ENCODE data around the gene BIRC2.
A peak's percentile ranks its signal among the peaks of the same experiment; 100 is the strongest.
"Not testable (repeated sequence)": the region's sequence is repeated elsewhere in the genome, so short reads cannot be mapped to it uniquely, and the experiment has no call there.

BIRC2 gene

DNA sequence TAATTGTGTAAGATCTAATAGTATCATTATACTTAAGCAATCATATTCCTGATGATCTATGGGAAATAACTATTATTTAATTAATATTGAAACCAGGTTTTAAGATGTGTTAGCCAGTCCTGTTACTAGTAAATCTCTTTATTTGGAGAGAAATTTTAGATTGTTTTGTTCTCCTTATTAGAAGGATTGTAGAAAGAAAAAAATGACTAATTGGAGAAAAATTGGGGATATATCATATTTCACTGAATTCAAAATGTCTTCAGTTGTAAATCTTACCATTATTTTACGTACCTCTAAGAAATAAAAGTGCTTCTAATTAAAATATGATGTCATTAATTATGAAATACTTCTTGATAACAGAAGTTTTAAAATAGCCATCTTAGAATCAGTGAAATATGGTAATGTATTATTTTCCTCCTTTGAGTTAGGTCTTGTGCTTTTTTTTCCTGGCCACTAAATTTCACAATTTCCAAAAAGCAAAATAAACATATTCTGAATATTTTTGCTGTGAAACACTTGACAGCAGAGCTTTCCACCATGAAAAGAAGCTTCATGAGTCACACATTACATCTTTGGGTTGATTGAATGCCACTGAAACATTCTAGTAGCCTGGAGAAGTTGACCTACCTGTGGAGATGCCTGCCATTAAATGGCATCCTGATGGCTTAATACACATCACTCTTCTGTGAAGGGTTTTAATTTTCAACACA, 23.3 kb upstream of the BIRC2 start:
- DNase-seq (ENCODE audit: low read depth) = no peak

DNA sequence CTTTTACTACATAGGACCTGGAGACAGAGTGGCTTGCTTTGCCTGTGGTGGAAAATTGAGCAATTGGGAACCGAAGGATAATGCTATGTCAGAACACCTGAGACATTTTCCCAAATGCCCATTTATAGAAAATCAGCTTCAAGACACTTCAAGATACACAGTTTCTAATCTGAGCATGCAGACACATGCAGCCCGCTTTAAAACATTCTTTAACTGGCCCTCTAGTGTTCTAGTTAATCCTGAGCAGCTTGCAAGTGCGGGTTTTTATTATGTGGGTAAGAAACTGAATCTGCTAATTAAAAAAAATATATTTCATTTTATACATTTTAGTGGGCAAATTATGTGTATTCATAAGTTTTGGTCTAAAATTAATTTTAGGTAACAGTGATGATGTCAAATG, 21.9 kb upstream of the BIRC2 start:
- DNase-seq (ENCODE audit: low read depth) = no peak

DNA sequence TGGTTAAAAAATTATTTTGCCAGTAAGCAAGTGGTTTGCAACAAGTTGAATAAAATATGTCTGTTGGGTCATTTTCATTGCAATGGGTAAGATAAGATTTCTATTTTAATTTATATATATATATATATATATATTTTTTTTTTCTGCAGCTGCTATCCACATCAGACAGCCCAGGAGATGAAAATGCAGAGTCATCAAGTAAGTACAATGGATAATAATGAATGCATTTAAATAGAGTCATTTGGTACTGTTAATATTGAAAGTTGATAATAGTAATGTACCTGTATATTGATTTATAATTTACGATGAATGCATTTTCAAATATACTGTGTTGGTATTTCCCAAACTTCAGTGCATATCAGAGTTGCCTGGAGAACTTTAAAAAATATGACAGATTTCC, 18.3 kb upstream of the BIRC2 start:
- no peak for DNase-seq (ENCODE audit: low read depth)

DNA sequence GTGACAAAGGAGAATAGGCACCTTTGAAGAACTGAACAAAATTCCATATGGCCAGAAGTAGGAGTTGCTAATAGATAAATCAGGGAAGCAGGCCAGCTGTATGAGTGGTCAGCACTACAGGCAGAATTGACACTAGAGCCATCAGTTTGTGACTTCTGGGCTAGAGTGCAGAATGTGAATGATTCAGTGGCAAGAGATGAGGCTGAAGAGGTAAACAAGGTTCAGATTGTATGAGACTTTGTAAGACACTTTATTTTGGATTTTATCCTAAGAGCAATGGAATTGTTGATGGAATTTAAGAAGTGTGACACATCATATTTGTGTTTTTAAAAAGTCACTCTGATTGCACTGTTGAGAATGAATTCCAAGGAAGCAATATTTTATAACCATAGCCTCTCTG, 16.8 kb upstream of the BIRC2 start:
- no peak for DNase-seq (ENCODE audit: low read depth)

DNA sequence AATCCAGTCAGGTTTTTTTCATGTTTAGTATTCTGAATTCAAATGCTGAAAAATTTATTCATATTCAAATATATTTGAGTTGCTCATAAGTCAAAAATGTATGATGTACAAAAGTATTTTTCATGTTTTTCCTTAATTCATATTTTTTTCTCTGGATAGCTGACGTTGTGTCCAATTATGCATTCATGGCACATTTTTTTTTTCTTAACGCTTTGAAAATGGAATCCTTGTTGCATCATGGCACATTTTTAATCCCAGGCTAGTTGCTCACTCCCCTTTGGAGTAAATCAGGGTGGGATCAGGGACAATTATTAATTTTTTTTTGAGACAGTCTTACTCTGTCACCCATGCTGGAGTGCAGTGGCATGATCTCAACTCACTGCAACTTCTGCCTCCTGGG, 15.7 kb upstream of the BIRC2 start:
- no peak for DNase-seq (ENCODE audit: low read depth)

DNA sequence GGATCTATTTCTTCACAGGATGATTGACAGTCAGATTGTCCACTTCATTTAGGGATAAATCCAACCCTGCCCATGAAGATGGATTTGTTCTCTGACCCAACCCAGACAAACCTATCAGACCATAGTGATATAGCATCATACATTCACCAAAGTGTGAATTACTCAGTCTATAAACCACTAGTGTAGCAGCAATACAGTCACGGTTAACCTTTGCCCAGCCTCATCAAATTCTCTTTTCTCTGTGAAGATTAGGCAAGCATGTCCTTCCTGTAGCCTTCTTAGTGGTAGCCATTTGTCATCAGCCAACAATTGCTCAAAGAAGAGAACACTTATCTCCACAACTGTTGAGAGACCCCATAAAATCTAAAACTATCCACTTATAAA, 14.4 kb upstream of the BIRC2 start:
- no peak for DNase-seq (ENCODE audit: low read depth)

DNA sequence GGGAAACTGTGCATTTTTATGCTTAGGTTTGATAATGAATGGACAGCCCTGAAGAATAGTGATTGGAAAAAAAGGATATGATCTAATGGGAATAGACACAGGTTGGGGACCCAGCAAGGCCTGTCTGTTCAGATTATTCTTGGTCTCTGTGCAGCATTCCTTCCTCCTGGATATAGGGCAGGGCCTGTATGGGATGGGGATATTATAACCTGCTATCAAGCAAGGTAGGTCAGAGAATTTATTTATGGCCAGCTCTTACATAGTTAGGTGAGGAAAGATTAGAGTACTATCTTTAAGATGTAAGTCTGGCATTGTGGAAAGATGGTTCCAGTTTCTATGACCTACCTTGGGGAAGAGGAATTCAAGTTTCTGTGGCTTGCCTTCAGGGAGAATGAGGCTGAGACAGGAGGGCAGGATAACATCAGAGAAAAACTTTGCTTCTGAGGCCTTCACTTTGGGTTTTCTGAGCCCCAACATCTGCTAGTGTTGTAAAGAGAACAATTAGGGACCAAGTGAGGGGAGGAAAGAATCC, 8.5 kb upstream of the BIRC2 start:
- DNase-seq (ENCODE audit: low read depth) = no peak

DNA sequence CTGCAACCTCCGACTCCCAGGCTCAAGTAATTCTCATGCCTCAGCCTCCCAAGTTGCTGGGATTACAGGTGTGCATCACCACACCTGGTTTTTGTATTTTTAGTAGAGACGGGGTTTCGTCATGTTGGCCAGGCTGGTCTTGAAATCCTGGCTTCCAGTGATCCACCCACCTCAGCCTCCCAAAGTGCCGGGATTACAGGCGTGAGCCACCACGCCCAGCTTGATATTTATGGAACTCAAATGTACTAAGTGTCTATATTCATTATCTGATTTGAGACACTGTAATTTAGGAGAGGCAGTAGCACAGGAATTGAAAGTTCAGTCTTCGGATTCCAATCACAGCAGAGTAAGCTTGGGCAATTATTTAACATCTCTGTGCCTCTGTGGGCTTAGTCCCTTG, 5.7 kb upstream of the BIRC2 start:
- DNase-seq (ENCODE audit: low read depth) = not testable (repeated sequence)

DNA sequence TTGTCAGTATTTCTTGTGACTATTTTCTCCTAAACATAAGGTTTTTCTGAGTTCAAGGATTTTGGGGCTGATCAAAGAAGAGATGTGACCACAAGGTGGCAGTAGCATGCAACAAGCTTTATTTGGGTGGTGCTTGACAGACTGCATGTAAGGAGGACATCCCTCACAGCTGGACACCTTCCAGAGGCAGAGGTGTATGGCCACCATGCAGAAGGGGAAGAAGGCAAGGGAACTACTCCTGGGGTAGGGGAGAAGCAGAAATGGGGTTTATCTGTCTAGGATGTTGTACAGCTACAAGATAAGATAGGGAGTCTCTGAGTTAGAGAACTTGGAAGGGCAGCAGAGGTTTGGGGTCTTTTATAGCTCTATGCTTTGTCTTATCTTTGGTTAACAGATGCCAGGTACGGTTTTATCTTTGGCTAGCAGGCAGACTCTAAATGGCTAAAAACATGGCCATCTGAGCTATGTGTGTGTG, 5.1 kb upstream of the BIRC2 start:
- peak; percentile 60 for DNase-seq (ENCODE audit: low read depth)

DNA sequence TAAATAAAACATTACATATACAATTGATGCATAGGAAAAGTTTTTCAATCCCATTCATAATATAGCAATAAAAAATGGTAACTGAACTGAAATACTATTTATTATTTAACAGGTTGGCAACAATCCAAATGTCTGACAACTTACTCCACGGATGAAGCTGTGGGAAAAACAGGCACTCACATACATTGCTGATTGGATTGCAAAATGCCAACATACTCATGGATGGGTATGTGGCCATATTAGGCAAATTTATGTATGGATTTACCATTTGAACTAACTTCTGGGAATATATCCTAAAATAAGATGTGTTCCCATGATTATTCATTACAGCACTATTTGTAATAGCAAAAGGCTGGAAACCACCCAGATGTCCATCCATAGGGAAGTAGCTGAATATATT, 3.2 kb upstream of the BIRC2 start:
- no peak for DNase-seq (ENCODE audit: low read depth)

DNA sequence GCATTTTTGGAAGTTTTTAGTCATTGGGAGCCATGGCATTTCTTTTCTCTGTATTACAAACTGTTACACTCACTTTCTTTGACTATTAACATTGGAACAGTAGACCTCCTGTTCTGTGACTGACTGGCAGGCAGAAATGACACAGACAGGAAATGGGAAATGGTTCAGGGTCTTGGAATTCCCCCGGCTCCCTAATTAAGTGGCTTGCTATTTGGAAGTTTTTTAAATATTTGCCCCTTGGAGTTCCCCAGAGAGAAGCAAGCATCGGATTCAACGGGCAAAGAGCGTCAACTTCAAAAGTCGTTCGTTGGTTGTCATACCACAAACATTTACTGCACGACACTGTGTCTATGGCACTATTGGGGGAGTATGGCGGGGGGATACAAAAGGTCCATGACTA, 1.1 kb upstream of the BIRC2 start:
- DNase-seq (ENCODE audit: low read depth) = no peak

DNA sequence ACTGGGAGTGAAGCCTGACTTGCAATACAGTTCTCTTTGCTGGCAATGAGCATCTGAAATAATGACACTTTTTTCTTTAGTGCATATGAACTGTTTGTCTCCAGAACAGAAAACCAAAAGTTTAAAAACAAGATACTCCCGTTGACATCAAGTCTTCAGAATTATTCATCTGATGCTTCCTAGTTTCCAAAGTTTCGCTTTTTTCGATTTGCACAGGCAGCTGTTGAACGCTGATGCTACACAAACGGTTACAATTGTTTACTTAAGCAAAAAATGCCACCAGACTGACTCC, 612 bp upstream of the BIRC2 start:
- no peak for DNase-seq (ENCODE audit: low read depth)

DNA sequence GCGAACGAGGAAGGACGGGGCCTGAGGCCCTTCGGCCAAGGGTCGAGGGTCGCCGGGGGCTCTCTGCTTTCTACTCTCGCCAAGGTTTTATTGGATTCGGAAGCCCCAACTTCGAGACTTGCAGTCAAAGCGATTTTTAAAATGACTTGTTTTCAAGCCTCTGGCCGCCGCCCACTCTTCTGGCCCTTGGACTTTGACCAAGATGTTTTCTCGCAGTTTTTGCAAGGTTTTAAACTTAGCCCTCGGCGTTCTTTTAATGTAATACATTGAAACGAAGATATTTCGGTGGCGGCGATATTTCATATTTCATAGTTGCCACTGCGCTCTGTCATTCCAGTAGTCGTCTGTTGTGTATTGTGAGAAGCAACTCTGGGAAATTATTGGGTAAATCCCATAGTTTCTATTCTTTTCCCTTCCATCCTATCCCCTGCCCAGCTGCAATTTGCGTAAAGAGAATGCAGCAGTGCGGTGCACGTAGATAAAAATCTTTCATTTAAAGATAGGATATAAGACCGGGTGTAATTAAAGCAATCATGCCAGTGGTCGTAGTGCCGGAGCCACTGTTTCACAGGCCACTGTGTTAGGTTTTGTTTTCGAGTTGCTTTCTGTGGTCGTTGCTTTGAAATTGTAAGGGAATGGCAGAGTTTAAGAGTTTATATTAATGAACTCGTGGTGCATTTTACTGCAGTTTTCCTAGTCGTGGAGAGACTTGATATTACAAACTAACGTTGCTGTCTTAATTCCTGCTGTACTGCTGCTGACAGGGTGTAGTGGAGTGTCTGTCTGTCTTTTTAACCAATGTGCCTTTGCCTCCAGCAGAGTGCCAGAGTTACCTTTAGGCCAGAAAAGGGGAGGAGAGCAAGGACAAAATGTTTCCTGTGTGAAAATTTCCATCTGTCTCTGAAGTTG, 702 bp downstream of the BIRC2 start:
- no peak for DNase-seq (ENCODE audit: low read depth)

DNA sequence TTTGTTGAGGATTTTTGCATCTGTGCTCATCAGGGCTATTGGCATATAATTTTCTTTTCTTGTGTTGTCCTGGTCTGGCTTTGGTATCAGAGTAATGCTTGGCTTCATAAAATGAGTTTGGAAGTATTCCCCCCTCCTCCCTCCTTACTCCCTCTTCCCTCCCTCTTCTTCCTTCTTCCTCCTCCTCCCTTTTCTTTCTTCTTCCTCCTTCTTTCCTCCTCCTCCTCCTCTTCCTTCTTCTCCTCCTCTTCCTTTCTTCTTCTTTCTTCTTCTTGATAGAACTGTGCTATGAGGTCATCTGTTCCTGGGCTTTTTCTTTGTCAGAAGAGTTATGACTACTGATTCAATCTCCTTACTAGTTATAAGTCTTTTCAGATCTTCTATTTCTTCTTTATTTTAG, 10.1 kb downstream of the BIRC2 start:
- DNase-seq (ENCODE audit: low read depth) = no peak

DNA sequence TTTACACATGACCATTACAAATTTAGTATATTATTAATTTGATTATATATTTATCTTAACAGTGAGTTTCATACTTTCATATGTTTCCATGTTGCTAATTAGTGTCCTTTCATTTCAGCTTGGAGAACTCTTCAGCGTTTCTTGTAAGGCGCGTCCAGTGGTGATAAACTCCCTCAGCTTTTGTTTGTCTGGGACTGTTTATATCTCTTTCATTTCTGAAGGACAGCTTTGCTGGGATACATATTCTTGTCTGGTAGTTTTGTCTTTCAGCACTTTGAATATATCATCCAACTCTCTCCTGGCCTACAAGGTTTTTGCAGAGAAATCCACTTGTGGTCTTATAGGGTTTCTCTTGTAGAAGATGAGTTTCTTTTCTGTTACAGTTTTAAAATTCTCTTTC, 12.4 kb downstream of the BIRC2 start:
- DNase-seq (ENCODE audit: low read depth) = no peak

DNA sequence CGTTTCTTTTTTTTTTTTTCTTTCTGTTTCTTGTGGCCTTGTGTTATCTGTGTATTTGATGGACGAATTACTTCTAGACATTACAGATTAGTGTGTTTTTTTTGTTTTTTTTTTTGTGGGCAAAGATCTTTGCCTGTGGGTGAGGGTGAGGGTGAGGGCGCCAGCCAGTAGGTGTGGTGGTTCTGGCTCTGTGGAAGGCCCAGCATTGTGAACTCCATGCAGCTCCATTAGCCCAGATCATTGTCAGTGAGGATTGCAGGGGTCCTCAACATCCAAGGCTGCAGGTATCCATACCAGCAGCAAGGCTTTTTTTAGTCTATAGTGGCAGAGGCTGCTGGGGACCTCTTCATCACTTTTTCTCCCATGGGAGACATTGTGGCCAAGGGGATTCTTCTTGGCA, 13.7 kb downstream of the BIRC2 start:
- DNase-seq (ENCODE audit: low read depth) = no peak

DNA sequence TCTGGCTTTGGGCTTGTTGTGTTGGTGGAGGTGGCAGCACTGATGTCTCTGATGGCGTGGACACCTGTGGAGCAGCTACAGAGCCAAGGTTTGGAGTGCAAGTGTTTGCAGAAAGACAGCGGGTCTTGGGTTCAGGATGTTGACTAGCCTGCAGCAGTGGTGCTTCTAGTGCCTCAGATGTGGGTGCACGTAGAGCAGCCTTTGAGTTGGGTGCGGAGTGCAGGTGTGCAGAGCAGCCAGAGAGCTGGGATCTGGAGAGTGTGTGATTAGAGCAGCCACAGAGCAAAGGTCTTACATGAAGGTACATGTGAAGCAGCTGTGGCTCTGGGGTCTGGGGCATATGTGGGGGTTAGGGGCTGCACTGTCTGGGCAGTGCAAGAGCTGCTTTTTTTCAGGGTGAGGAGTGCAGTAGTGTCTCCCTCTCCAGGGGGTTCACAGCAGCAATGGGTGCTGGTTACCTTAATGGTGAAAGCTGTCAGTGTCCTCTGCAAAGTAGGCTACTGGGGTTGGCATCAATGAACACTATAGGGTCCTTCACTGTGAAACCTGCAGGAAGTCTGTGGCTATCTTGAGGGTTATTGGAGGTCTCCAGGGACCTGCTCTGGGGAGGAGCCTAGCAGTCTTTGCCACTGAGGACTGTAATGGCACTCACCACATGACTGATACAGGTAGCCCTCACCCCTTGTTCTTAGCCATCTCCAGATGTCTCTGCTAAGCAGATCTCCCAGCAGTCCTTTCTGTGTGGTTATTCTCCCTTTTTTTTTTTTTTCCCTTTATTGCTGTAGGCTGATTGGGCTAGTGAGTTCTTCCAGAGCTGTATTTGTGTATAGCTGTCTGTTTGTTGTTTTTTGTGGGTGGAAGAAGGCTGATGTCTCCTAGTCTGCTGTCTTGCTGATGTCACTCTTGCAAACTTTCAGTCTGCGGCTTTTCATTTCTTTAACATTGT, 14.3 kb downstream of the BIRC2 start:
- DNase-seq (ENCODE audit: low read depth) = peak; percentile 29

DNA sequence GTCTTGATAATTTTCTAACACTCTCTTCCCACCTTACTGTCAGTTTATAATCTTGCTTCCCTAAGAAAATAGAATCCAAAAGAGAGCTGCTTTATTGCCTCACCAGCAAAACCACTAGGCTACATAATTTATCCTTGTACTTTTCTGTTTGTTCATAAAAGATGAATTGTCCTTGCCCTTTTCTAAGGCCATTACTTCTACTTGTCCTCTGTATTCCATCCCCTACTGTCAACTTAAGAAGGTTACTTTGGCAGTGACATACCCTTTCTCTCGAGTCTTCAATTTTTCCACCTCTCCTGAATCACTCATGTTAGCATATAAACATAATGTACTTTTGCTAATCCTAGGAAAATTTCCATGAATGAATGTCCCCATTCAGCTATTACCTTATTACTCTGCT, 18.0 kb downstream of the BIRC2 start:
- no peak for DNase-seq (ENCODE audit: low read depth)

DNA sequence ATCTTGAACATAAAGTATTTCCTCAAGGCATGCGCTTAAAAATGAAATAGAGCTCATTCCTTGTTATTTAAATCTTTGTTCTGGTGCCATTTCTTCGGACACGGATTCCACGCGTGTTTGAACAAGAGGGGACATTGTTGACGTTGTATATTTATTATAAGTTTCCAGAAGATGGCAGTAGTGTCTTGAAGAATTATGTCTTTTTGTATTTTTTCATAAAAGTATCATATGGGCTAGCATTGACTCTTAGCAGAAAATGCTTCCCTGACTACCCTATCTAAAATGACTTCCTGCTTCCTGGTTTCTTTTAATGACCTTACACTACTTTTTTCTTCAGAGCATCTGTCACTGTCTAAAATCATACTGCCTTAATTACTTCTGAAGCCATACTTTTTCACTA, 20.4 kb downstream of the BIRC2 start:
- no peak for DNase-seq (ENCODE audit: low read depth)

DNA sequence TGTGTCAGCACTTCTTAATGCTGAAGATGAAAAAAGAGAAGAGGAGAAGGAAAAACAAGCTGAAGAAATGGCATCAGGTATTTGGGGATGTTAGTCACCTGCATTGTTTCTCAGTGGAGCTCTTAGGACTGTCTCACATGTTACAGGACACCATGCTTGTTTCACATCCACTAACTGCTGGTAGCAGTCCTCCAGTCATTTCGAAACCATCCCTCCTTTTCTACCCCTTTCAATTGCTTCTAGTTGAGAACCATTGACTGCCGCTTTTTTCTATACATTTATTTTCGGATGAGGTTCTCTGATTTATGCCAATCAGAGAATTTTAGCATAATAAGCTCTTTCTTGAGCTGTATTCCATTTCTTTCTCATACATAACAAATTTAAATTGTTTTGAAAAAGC, 21.5 kb downstream of the BIRC2 start:
- no peak for DNase-seq (ENCODE audit: low read depth)

DNA sequence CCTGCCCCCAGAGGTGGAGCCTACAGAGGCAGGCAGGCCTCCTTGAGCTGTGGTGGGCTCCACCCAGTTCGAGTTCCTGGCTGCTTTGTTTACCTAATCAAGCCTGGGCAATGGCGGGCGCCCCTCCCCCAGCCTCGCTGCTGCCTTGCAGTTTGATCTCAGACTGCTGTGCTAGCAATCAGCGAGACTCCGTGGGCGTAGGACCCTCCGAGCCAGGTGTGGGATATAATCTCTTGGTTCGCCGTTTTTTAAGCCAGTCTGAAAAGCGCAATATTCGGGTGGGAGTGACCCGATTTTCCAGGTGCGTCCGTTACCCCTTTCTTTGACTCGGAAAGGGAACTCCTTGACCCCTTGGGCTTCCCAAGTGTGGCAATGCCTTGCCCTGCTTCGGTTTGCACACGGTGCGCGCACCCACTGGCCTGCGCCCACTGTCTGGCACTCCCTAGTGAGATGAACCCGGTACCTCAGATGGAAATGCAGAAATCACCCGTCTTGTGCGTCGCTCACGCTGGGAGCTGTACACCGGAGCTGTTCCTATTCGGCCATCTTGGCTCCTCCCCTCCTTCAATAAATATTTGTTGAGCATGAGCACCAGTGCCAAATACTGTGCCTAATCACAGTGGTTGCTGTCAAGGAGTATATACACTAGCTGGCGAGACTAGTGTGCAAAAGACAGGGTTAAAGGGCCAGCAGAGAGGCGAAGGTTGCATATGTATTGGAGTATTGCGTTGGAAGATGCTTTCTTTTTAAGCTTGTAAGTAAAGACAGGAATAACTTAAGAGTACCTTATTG, 27.8 kb downstream of the BIRC2 start:
- not testable (repeated sequence) for DNase-seq (ENCODE audit: low read depth)

All from activated T-cell treated with anti-CD3 and anti-CD28 coated beads for 1 hour (primary cell).